GM11168 (cell line): ENCODE measurements around the gene TAPT1.

Experiments used
- in situ Hi-C: fragments of 300-500 bp; cut with MboI; formaldehyde crosslinking; loops from one replicate; pipeline ENCODE4 v1.12.0; 2022; ENCODE audit warnings: low sequenced_read_pairs; ENCODE audit not compliant: unreplicated experiment

TAPT1 gene

GRCh38 chr4:16194214-16194613 is 32.1 kb downstream of the TAPT1 start:
- in situ Hi-C loops = no loop called here

DNA sequence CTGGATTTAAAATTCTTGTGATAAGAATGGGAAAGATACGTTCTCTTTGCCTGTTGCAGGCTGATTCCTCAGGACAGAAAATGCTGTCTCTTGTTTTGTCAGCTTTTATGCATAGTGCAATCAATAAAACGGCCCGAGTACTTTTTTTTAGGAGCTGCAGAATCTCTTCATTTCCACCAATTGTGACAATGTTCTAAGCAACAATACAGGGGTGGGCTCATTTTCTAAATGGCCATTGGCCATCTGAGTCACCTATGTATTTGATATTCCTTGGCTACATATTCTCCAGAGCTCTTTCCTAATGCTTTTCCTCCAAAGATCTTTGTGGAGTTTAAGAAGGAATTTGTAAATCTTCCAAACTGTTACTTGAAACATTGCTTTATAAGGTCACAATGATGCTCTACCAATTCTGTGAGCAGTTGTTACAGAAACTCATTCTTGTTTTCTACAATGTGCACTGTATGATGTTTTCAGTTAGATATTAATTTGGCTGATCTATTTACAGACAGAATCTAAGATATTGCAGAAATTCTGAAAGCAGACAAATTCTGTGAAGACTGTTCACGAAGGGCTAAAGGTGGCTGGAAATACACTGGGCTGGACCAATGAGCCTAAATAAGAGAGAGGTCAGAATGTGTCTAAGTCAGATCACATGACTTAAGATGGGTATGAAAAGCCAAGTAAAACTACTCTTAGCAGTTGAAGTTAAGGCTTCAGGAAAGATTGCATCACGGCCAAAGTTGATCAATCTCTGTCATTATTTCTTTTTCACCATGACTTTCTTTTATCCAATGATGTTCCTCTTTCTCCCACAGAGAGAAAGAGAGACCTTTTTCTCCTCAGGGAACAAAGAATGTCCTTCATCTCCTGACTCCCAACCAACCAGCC is 33.4 kb downstream of the TAPT1 start:
- in situ Hi-C loops = no loop called here

- in situ Hi-C loops = no loop called here
These were observed 34.2 kb downstream of the TAPT1 start for GRCh38 chr4:16192057-16192456.

DNA sequence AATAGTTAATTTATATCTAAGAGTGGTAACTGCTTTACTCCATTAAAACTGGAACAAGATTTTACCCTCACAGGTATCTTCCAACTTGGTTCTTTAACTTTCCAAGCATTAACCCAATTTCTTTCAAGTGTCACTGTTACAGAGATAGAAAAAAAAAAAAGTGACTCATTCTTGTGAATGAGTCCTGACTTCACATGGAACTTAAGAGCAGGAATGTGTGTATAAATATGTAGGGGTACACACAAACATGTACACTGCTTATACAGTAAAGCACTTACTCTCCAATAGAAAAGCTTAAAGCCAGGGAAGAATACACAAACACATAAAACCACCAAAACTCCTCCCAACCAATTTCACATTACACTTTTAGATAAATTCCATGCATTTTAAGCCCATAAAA is 38.8 kb downstream of the TAPT1 start:
- in situ Hi-C loops = no loop called here

- in situ Hi-C loops = no loop called here
These were observed 39.3 kb downstream of the TAPT1 start for GRCh38 chr4:16186986-16187385.

DNA sequence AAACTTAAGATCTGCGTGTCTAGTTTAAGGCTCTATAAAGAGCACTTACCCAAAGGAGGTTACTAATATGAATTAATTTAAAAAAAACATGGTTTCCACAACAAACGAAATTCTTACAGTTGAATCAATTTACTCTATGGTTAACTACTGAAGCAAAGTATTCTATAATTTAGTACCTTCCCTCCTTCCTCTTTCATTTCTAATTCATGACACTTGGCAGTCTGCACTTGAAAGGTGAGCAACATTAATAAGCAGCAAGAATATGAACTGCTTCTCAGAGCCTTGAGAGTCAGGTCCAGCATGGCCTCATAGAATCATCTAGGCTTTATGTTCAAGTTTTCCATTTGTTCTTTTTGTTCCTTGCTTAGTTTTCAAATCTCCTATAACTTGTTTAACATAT is 42.7 kb downstream of the TAPT1 start:
- in situ Hi-C loops = no loop called here

GRCh38 chr4:16176621-16177020 is 49.6 kb downstream of the TAPT1 start:
- in situ Hi-C loops = no loop called here

- in situ Hi-C loops = no loop called here
These were observed 54.4 kb downstream of the TAPT1 start for GRCh38 chr4:16171831-16172230.

DNA sequence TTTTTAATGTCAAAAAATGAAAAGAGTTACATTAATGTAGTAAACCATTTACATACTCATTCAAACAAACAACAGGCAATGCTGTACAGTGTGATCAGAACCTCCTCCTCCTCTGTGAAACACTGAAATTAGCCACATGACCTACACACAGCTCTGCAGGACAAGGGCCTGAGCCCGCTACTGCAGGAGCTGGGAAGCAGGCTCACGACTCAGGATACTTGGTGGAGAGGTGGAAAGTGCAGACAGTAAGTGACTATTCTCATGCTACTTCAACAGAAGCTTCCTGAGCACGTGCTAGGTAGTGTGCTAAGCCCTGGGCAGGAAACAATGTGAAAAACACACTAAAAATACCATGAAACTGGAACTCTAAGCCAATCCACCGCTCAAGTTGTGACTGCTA is 56.8 kb downstream of the TAPT1 start:
- in situ Hi-C loops = no loop called here

DNA sequence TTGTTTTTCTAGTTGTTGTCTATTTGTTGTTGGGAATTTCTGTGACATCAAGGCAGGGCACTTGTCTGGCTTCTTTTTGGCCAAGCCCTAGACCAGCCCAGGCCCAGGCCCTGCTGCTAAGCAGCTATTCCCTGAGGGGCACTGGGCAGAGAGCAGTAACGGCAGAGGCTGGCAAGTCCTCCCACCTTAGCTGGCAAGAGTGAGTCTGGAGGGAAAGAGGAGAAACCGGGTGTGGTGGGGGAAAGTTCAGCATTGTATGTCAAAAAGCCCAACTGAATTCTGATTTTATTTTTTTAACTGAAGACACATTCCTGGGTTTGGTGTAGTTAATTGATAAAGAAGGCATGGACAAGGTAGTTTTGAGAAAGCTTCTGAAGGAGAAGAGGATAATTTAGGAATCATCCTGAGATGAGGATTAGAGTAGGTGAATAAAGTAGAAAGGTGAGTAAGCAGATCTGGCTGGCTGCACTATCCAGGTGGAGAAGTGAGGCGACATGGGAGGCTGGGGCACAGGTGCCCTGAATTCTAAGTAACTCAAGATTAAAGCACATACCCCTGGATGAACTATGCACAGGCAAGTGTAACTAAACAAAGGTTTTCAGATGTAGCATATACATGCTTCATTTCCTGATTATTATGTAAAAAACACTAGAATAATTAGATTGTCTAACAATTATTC is 57.4 kb downstream of the TAPT1 start:
- in situ Hi-C loops = no loop called here

DNA sequence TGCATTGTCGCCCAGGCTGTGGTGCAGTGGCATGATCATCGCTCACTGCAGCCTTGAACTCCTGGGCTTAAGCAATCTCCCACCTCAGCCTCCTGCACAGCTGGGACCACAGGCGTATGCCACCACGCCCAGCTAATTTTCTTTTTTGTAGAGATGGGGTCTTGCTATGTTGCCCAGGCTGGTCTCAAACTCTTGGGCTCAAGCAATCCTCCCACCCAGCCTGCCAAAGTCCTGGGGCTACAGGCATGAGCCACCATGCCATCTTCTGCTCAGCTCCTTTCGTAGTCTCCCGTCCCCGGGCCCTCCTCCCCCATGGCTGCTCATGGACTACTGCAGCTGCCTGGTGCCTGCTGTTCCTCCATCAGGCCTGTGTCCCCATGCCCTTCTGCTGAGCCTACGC is 58.1 kb downstream of the TAPT1 start:
- in situ Hi-C loops = no loop called here

GRCh38 chr4:16165931-16166330 is 60.3 kb downstream of the TAPT1 start:
- in situ Hi-C loops = no loop called here

DNA sequence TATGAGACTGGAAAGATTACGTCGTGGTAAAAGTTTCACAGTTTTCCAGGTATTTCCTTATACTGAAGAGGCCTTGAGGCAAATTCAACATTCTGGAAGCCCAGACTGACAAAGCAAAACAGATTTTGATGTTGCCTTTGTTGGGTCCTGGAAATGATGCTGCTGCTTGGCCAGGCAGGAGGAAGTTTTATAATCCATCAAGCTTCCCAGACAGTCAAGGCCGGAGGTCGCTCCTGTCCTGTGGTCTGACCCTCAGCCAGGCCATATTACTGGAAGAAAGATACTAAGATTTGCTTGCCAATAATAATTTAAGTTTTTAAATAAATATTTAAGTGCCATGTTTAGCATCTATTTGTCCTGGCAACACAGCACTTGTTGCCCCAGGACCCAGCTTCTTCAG is 63.4 kb downstream of the TAPT1 start:
- in situ Hi-C loops = no loop called here

DNA sequence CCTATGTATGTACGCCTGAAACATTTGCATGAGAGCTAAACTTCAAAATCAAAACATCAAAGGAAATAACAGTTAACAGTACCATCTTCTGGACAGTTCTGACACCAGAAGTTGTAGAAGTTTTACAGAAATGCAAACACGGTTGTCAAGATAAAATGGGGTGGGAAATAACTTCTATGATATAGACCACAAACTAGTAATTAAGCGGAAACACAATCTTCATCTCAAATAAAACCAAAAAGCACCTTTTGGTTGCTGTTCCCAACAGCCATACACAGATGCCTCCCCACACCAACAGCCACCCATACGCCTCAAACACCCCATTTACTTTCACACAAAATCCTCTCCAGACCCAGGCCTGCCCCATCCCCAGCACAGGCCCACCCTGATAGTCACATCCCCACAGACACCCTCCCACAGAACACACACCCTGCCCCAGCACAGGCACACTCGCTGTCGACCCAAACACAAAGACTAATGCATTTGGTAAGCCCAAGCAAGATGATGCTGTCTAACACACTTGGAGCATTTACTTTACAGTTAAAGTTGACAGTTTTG is 64.3 kb downstream of the TAPT1 start:
- in situ Hi-C loops = no loop called here

GRCh38 chr4:16160457-16160856 is 65.8 kb downstream of the TAPT1 start:
- in situ Hi-C loops = no loop called here

GRCh38 chr4:16159286-16159685 is 67.0 kb downstream of the TAPT1 start:
- in situ Hi-C loops = no loop called here

DNA sequence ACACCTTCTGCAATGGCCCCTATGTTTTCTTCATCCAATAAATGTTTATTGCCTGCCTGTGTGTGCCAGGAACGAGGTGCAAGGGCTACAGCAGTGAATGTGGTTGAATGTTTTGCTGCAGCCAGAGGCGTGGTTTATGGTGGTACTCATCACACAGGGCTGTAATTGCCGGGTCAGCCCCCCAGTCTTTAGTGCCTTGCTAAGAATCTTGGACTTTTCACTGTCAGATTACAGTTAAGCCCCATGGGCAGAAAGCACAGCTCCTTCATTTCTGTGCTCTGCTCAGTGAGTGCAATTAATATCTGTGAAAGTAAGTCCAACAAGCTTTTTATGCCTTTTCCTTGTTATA is 67.8 kb downstream of the TAPT1 start:
- in situ Hi-C loops = no loop called here

DNA sequence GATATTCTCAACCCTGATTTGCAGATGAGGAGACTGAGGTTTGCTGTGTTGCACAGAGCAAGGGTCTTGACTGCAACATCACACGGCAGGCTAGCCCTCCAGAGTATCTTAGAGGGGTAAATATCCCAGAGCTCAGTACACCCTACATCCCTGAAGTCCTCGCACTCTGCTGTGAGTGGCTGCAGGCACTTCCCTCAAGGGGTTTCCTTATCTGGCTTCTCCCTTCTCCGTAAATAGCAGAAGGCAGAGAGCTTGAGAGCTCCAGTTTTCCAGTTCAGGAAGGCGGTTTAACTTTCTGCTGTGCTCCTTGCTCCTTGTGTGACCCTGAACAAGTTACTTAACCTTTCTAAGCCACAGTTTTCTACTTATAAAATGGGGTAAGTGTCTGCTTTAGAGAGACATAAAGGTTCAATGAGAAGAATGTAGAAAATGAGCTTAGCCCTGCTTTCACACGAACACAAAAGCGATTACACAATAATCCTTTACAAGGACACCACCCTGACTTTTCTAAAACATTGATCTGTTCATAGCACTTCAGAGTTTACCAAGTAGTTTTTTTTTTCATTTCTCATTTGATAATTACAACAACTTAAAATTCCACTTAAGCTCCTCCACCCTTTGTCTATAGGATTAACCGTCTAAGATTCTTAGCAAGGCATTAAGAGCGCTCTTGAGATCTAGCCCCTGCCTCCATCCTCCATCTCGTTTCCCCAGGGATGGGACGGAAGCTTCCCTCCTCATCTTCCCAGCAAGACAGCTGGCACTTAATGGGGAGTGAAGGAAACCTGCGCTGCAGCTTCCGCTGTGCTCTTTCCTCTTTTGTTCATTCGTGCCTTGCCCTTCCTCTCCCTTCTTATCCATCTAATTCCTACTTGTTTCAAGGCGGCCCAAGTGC is 68.4 kb downstream of the TAPT1 start:
- in situ Hi-C loops = no loop called here

GRCh38 chr4:16155528-16156169 is 70.6 kb downstream of the TAPT1 start:
- in situ Hi-C loops = no loop called here

GRCh38 chr4:16154451-16154850 is 71.8 kb downstream of the TAPT1 start:
- in situ Hi-C loops = no loop called here
